Mucosa of stomach (tissue), 1 donor: ENCODE data around the gene ARAP1.
A peak's percentile ranks its signal among the peaks of the same experiment; 100 is the strongest.

Experiments
- H3K27me3 ChIP-seq: one replicate; pipeline ENCODE4 v1.7.0; 2013; ENCODE audit warnings: mild to moderate bottlenecking, low read length; ENCODE audit not compliant: control insufficient read depth, insufficient read depth
- H3K36me3 ChIP-seq: one replicate; pipeline ENCODE4 v1.7.0; 2013; ENCODE audit warnings: low read length; ENCODE audit not compliant: control insufficient read depth, insufficient read depth
- H3K4me1 ChIP-seq: one replicate; pipeline ENCODE4 v1.7.0; 2013; ENCODE audit warnings: mild to moderate bottlenecking, low read length; ENCODE audit not compliant: control insufficient read depth, insufficient read depth
- H3K4me3 ChIP-seq: one replicate; pipeline ENCODE4 v1.7.0; 2013; ENCODE audit warnings: low read length
- H3K9ac ChIP-seq: one replicate; pipeline ENCODE4 v1.7.0; 2013; ENCODE audit warnings: mild to moderate bottlenecking, low read length, moderate library complexity
- H3K9me3 ChIP-seq: one replicate; pipeline ENCODE4 v1.7.0; 2013; ENCODE audit warnings: mild to moderate bottlenecking, low read length, moderate library complexity; ENCODE audit not compliant: control insufficient read depth
- donor health status: Pancreatic carcinoma.

ARAP1 gene

DNA sequence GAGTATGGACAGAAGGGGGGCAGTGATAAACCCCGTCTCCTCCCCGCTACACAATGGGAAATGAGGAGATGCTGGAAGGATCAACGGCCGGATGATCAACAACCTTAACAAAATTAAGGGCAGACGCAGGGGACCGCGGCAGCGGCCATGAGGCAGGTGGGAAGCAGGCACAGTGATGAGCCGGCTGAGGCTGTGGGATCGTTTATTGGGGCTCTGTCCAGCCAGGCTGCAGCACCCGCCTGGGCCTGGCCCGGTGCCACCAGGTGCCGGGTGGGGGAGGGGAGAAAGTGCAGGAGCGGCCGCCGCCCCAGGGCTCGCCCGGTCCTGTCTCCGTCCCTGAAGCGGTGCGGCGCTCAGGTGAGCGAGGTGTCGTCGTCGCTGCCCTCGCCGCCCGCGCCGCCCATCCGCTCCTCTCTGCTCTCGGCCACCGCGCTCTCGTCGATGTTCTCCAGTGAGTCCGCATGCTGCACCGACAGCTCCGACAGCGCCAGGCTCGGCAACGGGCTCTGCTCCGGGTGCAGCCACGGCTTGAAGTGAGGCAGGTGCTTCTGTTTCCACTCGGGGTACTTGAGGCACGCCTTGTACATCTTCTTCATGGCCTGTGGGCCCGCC lies 2.4 kb upstream of the ARAP1 start:
- Histone ChIP-seq H3K36me3 (peaks cover 22% of the 10 kb centered on the region), H3K9me3 (no peaks in the 10 kb centered on the region), H3K9ac (no peak overlapping the region), H3K27me3 (no peaks in the 10 kb centered on the region), H3K4me3 (no peak overlapping the region), H3K4me1 (peaks cover 29% of the 10 kb centered on the region)

DNA sequence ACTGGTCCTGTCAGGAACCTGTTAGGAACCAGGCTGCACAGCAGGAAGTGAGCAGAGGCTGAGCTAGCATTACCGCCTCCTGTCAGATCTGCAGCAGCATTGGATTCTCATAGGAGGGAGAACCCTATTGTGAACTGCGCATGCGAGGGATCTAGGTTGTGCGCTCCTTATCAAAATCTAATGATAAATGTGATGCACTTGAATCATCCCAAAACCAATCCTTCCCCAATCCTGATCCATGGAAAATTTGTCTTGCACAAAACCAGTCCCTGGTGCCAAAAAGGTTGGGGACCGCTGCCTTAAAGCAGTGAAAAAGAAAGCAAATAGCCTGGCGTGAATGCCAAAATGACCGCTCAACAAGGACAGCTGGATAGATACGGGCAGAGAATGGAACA lies 1.9 kb upstream of the ARAP1 start:
- H3K36me3 ChIP-seq: peaks cover 21% of the 10 kb centered on the region
- no peak overlapping the region for H3K4me3 ChIP-seq
- no peaks in the 10 kb centered on the region for H3K9me3 ChIP-seq
- no peaks in the 10 kb centered on the region for H3K27me3 ChIP-seq
- no peak overlapping the region for H3K9ac ChIP-seq
- H3K4me1 ChIP-seq: peaks cover 29% of the 10 kb centered on the region

DNA sequence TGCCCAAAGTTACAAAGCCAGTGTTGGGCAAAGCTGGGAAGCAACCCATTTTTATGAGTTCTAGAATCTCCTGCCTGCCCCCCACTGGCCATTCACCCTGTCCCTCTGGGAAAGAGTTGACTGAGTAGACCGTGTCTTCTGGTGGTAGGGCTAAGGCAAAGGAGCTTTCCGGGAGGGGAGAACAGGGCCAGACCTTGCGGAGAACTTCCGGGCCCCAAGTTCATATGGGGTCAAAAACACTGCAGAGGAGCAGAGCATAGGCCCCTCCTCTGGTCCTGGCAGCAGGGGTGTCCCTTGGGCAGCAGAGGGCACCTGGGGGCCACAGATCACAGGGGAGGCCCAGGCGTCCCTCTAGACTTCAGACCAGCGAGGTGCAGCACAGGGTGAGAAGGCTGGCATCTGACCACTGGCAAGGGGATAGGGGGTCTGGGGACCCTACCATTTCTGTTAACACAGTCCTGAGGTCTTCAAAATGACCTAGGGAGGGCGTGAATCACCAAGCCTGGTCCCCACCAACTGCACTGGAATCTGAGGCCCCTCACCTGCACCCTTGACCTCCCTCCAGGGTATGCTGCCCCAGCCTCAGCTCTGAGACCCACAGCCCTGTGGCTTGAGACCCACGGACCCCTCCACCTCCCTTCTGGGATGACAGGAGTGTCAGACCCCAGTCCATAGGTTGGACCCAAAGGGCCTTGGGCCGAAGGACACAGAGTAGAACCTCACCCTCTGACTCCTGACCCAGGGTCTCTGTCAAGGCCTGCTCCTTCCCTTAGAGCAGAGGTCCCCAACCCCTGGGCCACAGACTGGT lies 1.3 kb upstream of the ARAP1 start:
- Histone ChIP-seq H3K36me3 (peaks cover 16% of the 10 kb centered on the region), H3K4me3 (no peak overlapping the region), H3K27me3 (no peaks in the 10 kb centered on the region), H3K4me1 (peaks cover 29% of the 10 kb centered on the region), H3K9me3 (no peaks in the 10 kb centered on the region), H3K9ac (no peak overlapping the region)

DNA sequence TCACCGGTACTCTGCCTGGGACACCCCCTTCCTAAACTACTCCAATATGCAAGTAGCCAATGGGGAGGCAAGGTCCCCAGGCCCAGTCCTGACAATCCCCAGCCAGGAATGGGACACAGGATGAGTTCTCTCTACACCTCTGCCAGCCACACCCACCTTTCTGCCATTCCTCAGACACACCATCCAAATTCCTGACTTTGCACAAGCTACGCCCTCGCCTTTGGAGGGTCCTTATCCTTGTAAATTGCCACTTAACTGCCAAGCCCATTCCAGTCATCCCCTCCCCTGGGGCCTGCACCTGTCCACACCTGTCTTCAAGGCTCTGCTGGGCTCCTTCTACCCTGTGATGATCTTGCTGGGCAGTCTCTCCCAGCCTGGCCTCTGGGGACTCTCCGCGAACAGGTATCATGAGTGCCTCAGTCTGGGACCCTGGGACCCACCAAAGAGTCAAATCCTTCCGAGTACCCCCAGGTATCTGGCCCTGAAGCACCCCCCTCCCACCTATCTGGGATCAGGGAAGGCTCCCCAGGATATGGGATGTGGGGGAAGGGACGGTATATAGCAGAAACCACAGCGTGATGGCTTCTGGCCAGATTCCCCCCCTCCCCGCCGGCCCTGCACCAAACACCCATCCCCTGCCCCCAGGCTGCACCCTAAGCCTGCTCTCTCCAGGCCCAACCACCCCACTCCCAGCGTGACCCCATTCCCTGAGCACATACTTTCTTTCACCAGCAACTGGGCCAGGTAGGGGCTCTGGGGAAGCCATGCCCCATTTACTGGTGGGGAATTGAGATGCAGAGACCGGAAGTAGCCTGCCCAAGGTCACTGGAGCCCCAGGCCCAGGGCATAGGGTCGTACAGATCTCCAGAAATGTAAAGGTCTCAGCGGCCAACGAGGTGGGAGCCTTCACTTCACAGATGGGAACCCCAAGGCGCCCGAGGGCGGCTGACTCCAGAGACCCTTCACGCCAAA lies 806 bp downstream of the ARAP1 start:
- Histone ChIP-seq H3K4me3 (peak overlapping the region; percentile 46), H3K4me1 (peaks cover 27% of the 10 kb centered on the region), H3K9me3 (no peaks in the 10 kb centered on the region), H3K27me3 (no peaks in the 10 kb centered on the region), H3K9ac (peak overlapping the region; percentile 52), H3K36me3 (peaks cover 3% of the 10 kb centered on the region)

DNA sequence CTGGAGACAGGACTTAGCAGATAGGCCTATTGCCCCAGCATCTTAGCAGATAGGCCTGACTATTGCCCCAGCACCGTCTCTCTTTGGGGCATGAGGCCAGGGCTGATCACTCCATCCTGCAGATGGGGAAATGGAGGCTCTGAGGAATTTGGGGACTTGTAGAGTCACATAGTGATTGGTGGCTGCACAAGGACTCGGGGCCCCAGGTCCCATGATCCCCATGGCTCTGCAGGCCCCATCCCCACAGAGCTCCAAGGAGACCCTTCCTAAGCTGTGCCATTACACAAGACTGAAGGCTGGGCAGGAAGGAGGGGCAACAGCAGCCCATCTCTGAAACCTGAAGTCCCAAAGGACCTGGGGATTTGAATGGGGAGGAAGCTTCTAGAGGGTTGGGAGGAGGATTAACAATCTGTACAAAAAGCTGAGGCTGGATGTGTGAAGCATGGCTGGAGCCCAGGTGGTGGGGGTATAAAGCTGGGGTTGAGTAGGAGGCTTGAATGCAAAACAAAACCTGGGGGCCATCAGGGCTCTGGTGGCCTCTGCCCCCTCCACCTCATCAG lies 1.6 kb downstream of the ARAP1 start:
- H3K9ac ChIP-seq: no peak overlapping the region
- no peaks in the 10 kb centered on the region for H3K36me3 ChIP-seq
- H3K27me3 ChIP-seq: no peaks in the 10 kb centered on the region
- no peak overlapping the region for H3K4me3 ChIP-seq
- H3K4me1 ChIP-seq: peaks cover 23% of the 10 kb centered on the region
- no peaks in the 10 kb centered on the region for H3K9me3 ChIP-seq

DNA sequence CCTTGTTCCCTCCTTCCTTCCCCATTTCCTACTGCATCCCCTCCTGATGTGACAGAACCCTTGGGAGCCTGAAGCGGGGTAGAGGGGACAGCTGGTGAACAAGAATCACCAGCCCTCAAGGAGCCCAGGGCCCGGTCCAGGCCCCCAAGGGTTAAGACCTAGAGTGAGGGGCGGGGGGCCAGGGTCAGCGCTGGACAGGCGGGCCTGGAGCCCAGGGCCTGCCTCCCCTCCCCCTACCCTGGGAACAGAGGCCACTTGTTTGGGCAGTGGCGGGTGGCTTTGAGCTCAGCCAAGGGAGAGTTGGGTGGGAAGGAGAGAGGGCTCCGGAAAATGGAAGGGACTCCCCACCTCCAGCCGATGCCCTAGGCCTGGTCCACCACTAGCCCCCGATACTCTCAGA lies 2.1 kb downstream of the ARAP1 start:
- Histone ChIP-seq H3K36me3 (no peaks in the 10 kb centered on the region), H3K4me3 (no peak overlapping the region), H3K4me1 (peaks cover 23% of the 10 kb centered on the region), H3K27me3 (no peaks in the 10 kb centered on the region), H3K9ac (no peak overlapping the region), H3K9me3 (no peaks in the 10 kb centered on the region)

DNA sequence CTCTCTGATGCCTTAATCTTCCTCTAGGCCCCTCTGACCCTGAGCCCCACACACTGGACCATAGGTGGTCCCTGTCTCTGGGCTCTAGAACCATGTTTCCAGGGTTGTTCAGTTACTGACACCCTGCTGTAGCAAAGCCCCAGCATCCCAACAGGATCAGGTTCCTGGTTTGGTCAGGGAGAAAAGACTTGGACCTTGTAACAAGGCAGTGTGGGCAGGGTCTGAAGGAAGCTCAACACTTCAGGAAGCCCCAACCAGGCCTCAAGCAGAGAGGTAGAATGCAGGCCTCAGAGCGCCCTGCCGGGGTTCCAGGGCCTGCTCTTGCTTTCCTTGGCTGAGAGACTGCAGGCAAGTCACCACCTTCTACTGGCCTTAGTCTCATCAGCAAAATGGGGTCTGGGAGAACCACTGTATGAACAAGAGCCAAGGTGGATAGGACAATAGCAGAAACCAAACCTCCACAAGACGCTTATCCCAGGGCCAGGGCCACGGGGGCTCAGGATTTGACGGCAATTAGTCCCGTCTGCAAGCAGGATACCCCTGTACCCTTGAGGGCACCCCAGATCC lies 4.8 kb downstream of the ARAP1 start:
- Histone ChIP-seq H3K27me3 (no peaks in the 10 kb centered on the region), H3K9me3 (no peaks in the 10 kb centered on the region), H3K9ac (no peak overlapping the region), H3K4me3 (no peak overlapping the region), H3K36me3 (no peaks in the 10 kb centered on the region), H3K4me1 (peaks cover 5% of the 10 kb centered on the region)

DNA sequence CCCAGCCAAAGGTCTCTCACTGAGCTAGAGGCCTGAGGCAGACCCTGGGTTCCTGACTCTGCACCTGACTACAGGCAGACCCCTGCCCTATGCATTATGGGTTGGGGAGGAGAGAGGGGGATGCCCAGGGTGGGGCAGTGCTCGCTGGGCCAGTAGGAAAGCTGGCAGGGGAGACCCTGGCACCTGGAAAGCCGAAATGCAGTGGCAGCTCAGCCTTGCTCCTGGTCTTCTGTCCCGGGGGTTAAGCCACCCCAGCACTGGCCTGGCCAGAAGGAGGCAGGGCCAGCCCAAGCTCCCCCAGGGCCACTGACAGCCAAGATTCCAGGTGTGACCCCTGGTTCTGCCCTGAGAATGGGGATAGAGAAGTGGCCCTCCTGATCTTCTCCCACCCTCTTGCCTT lies 5.4 kb downstream of the ARAP1 start:
- Histone ChIP-seq H3K27me3 (no peaks in the 10 kb centered on the region), H3K4me3 (no peak overlapping the region), H3K36me3 (no peaks in the 10 kb centered on the region), H3K4me1 (peaks cover 2% of the 10 kb centered on the region), H3K9ac (no peak overlapping the region), H3K9me3 (no peaks in the 10 kb centered on the region)

DNA sequence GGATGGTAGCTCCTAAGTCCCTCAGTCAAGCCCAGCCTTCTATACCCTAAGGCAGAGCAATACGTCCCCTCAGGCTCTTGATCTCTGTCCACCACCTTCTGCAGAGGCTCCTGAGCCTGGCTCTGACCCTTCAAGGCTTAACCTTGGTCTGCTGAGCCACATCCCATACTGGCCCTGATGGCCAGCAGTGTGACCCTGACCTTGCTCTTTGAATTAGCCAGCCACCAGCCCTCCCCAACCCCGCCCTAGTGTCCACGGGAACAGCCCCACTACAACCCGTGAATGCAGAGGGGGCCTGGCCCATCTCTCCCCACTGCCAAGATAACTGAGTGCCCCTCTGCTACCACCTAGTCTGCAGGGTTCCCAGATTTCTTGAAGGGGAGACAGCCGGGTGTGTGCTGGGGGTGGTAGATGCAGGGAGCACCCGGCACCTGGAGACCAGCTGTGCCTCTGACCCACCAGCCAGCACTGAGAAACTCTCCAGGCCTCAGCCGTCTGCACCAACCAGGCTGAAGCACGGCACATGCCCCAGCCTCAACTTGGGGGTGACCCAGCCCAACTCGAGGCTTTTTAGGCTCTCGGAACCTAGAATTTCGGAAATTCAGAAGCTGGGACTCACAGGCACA lies 6.2 kb downstream of the ARAP1 start:
- no peaks in the 10 kb centered on the region for H3K27me3 ChIP-seq
- H3K4me1 ChIP-seq: no peaks in the 10 kb centered on the region
- no peak overlapping the region for H3K9ac ChIP-seq
- H3K36me3 ChIP-seq: no peaks in the 10 kb centered on the region
- H3K9me3 ChIP-seq: no peaks in the 10 kb centered on the region
- H3K4me3 ChIP-seq: no peak overlapping the region

DNA sequence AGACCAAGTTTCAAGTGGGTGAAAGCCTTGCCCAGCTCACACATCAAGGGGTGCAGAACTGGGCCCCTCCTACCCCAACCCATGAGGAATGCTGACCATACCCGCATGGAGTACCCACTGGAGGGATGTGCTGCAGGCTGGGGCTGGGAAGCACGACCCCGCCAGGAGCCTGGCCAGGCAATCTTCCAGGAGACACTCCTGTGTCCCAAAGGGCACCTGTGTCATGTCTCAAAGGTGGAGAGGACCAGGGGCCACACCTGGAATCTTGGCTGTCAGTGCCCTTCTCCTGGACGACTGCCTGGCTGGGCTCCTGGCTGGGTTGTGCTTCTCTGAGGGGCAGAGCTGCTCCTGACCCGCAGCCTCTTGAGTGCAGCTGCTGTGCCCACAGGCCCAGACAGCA lies 6.7 kb downstream of the ARAP1 start:
- Histone ChIP-seq H3K4me1 (no peaks in the 10 kb centered on the region), H3K36me3 (no peaks in the 10 kb centered on the region), H3K9me3 (no peaks in the 10 kb centered on the region), H3K9ac (no peak overlapping the region), H3K27me3 (no peaks in the 10 kb centered on the region), H3K4me3 (no peak overlapping the region)

DNA sequence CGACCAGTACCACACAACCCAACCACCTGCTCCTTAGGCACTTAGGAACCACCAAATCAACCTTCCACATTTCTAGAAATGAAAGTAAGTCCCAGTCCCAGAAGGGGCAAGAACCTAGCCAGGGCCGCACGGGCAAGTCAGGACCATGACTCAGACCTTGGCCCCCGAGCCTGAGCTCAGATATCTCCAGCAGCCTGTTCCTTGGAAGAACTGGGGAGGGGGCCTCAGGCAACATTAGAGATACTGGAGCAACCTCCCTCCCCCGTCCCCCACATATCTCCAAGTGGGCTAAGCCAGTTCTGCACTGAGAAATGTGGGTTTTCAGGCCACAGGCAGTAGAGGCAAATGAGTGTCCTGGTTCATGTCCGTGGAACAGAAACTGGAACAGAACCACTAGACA lies 7.7 kb downstream of the ARAP1 start:
- Histone ChIP-seq H3K4me3 (no peak overlapping the region), H3K36me3 (no peaks in the 10 kb centered on the region), H3K4me1 (peaks cover 4% of the 10 kb centered on the region), H3K9me3 (no peaks in the 10 kb centered on the region), H3K9ac (no peak overlapping the region), H3K27me3 (no peaks in the 10 kb centered on the region)
